ENCODE results near the gene CRACDL. TPM values are rescaled to one million over a fixed set of nuclear protein-coding genes. Genes with fewer than 3 reads are reported as not detected.
A peak's percentile ranks its signal among the peaks of the same experiment; 100 is the strongest.

Gene CRACDL
- total and polyA plus RNA-seq, 2 of the 13 experiments (the other 11 are each of a cell fraction or from before 2014, with no cell fraction given) = 0.15 to 0.26 TPM

GRCh38 chr2:98795891-98796676 is 139.9 kb downstream of the CRACDL start (continued):
- TF ChIP-seq, protein P1, sequence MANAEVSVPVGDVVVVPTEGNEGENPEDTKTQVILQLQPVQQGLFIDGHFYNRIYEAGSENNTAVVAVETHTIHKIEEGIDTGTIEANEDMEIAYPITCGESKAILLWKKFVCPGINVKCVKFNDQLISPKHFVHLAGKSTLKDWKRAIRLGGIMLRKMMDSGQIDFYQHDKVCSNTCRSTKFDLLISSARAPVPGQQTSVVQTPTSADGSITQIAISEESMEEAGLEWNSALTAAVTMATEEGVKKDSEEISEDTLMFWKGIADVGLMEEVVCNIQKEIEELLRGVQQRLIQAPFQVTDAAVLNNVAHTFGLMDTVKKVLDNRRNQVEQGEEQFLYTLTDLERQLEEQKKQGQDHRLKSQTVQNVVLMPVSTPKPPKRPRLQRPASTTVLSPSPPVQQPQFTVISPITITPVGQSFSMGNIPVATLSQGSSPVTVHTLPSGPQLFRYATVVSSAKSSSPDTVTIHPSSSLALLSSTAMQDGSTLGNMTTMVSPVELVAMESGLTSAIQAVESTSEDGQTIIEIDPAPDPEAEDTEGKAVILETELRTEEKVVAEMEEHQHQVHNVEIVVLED (CRISPR knock-in tag; IDR thresholded peaks at IDR 0.05; ENCODE audit: borderline replicate concordance) = peak; percentile 55; the same call in 1 of the 2 replicates
- no peak for TF ChIP-seq FIP1L1 (IDR thresholded peaks at IDR 0.05; ENCODE audit: borderline replicate concordance, insufficient read depth, low read depth, low read length)
- peak; percentile 70 for TF ChIP-seq KMT2A (CRISPR knock-in tag; IDR thresholded peaks at IDR 0.05)
- peak; percentile 29; the same call in 1 of the 2 replicates for TF ChIP-seq ZNF749 (CRISPR knock-in tag; IDR thresholded peaks at IDR 0.05; ENCODE audit: borderline replicate concordance)
- peak; percentile 27; the same call in 1 of the 2 replicates for TF ChIP-seq ZNF44 (CRISPR knock-in tag; IDR thresholded peaks at IDR 0.05)
- TF ChIP-seq ZNF552 (CRISPR knock-in tag; IDR thresholded peaks at IDR 0.05; ENCODE audit: borderline replicate concordance) = 0 out of 2 replicates have a peak, but pooled peaks have one; percentile 50
- peak; percentile 23 for TF ChIP-seq PHF5A (CRISPR knock-in tag; IDR thresholded peaks at IDR 0.05; ENCODE audit: low read depth, unreplicated experiment)
- TF ChIP-seq ZNF331 (CRISPR knock-in tag; IDR thresholded peaks at IDR 0.05) = peak; percentile 83
- TF ChIP-seq MAFK (conservative IDR thresholded peaks at IDR 0.05 in 1 of 2, IDR thresholded peaks at IDR 0.05 in 1 of 2; ENCODE audit: low read length in 2 of 2) = peak in 1 of 2 experiments; percentile 26; a peak in 2 of 4 replicates
- TF ChIP-seq ZBTB33 (CRISPR knock-in tag; IDR thresholded peaks at IDR 0.05) = peak; percentile 86
- peak; percentile 87 for TF ChIP-seq BCL6 (CRISPR knock-in tag; IDR thresholded peaks at IDR 0.05)
- peak; percentile 77 for TF ChIP-seq SIX4 (CRISPR knock-in tag; IDR thresholded peaks at IDR 0.05)
- TF ChIP-seq, protein P2, sequence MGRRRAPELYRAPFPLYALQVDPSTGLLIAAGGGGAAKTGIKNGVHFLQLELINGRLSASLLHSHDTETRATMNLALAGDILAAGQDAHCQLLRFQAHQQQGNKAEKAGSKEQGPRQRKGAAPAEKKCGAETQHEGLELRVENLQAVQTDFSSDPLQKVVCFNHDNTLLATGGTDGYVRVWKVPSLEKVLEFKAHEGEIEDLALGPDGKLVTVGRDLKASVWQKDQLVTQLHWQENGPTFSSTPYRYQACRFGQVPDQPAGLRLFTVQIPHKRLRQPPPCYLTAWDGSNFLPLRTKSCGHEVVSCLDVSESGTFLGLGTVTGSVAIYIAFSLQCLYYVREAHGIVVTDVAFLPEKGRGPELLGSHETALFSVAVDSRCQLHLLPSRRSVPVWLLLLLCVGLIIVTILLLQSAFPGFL (CRISPR knock-in tag; IDR thresholded peaks at IDR 0.05) = no peak
- TF ChIP-seq MZF1 (CRISPR knock-in tag; IDR thresholded peaks at IDR 0.05; ENCODE audit: borderline replicate concordance) = no peak
- peak; percentile 90 for TF ChIP-seq WIZ (CRISPR knock-in tag; IDR thresholded peaks at IDR 0.05)
- peak; percentile 96 for TF ChIP-seq NCOA1 (CRISPR knock-in tag; IDR thresholded peaks at IDR 0.05)
- peak; percentile 94 for TF ChIP-seq AHDC1 (CRISPR knock-in tag; IDR thresholded peaks at IDR 0.05; ENCODE audit: borderline replicate concordance)
